ENCODE results near the gene GAS2. TPM values are rescaled to one million over a fixed set of nuclear protein-coding genes. Genes with fewer than 3 reads are reported as not detected.

The GAS2 gene
- total and polyA plus RNA-seq, 9 donors, result 0.76 to 10.0 (median 4.0) TPM

Small RNA genes within 50 kb of the gene (small RNA-seq; reads per million reads assigned to genes)
- not detected for gene RNA5SP338

Other genes starting within 250 kb of the GAS2 start
- 10 to 100 TPM in 5 of 7 donors, 1 to 10 TPM in 2; 4.3 to 14.6 (median 12.0) TPM for gene FANCF, start 40.8 kb upstream of the GAS2 start, total RNA-seq
- 10 to 100 TPM in 1 of 2 donors, 1 to 10 TPM in 1; 7.1 to 10.7 TPM for gene FANCF, start 40.8 kb upstream of the GAS2 start, polyA plus RNA-seq
- 10 to 100 TPM; 15.5 to 37.4 (median 21.1) TPM for gene SVIP, start 163.2 kb downstream of the GAS2 start, total RNA-seq
- gene SVIP, start 163.2 kb downstream of the GAS2 start, polyA plus RNA-seq, result 10 to 100 TPM; 10.5 to 26.4 TPM
- not detected for gene CCDC179, start 193.9 kb downstream of the GAS2 start, total RNA-seq
- gene CCDC179, start 193.9 kb downstream of the GAS2 start, polyA plus RNA-seq, result not detected